Breast epithelium (tissue), 3 donors: ENCODE data around the gene LTK.

ENCODE experiments used
- POLR2A ChIP-seq: fragments of 450-650 bp; IDR thresholded peaks from one replicate; pipeline ENCODE4 v1.6.1; 2016; ENCODE audit warnings: antibody characterized with exemption, mild to moderate bottlenecking, moderate library complexity
- POLR2AphosphoS5 ChIP-seq, 3 donors: sonication (generic); formaldehyde crosslinking; IDR thresholded peaks; one replicate each; pipeline ENCODE4 v1.6.1; 2017; ENCODE audit warnings: antibody characterized with exemption in 3 of 3

DNA sequence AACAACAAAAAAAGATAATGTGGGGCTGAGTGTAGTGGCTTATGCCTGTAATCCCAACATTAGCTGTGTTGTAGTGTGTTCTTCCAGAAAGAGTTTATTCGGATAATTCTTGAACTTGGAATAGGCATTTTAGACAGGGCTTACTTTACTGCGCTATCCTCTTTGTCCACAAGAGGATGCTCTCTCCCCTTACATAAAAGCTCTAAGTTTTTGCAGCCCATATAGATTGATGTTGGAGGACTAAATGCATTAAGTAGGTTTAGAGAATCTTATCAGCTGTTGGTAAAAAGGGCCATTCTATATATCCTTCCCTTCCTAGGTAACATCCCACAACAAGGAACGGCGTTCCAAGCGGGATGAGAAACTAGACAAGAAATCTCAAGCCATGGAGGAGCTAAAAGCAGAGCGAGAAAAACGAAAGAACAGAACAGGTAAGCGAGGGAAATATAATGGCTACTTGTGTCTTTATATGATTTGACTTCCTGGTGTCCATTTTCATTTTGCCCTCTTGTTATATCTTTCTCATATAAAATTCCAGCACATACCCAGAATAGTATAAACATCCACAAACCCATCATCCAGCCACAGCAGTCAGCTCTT lies 47.7 kb downstream of the LTK start:
- TF ChIP-seq POLR2AphosphoS5 (IDR thresholded peaks at IDR 0.05) (no peak), POLR2A (no peak)
